Naive thymus-derived CD8-positive, alpha-beta T cell (primary cell): ENCODE data around the gene ADAMTS2. TPM values are rescaled to one million over a fixed set of nuclear protein-coding genes. Genes with fewer than 3 reads are reported as not detected.

Experiments used
- ATAC-seq, 2 donors: fragments of 150-1000 bp; cut with Tn5 transposase in 1 of 2; sonication (Bioruptor Pico), chemical (Tn5 transposase) in 1 of 2; 1 replicate in 1 of 2; 2 replicates in 1 of 2; pipeline ENCODE4 v1.10.0; 2021; ENCODE audit warnings: mild to moderate bottlenecking in 2 of 2, moderate library complexity in 2 of 2
- POLR2A ChIA-PET: fragments of 350-600 bp; sonication (Branson Sonifier 250); formaldehyde crosslinking; loops from one replicate; lab custom pipeline; 2021; ENCODE audit warnings: antibody characterized with exemption; lab: Charles Lee
- DNase-seq, 10 donors: peaks; one replicate each; pipeline versions ENCODE4 v3.0.0 to v3.0.0-alpha.2; 2020 to 2022
- H3K27ac Mint-ChIP-seq, 10 donors: one replicate each; pipeline ENCODE4 v1.8.0; 2020 to 2022; ENCODE audit warnings: mild to moderate bottlenecking in 10 of 10, mixed read lengths in 10 of 10, moderate library complexity in 4 of 10, inconsistent platforms in 1 of 10
- H3K27me3 Mint-ChIP-seq, 5 donors: one replicate each; pipeline ENCODE4 v1.8.0; 2021 to 2022; ENCODE audit warnings: mixed read lengths in 5 of 5
- H3K36me3 Mint-ChIP-seq, 3 donors: one replicate each; pipeline ENCODE4 v1.8.0; 2020 to 2022; ENCODE audit warnings: mixed read lengths in 3 of 3, mild to moderate bottlenecking in 2 of 3, inconsistent platforms in 1 of 3
- H3K4me1 Mint-ChIP-seq, 4 donors: one replicate each; pipeline ENCODE4 v1.8.0; 2021 to 2022; ENCODE audit warnings: mixed read lengths in 4 of 4
- H3K4me3 Mint-ChIP-seq, 10 donors: one replicate each; pipeline ENCODE4 v1.8.0; 2020 to 2022; ENCODE audit warnings: mild to moderate bottlenecking in 10 of 10, mixed read lengths in 10 of 10, moderate library complexity in 6 of 10, inconsistent platforms in 1 of 10
- H3K9me3 Mint-ChIP-seq, 9 donors: one replicate each; pipeline ENCODE4 v1.8.0; 2020 to 2022; ENCODE audit warnings: mixed read lengths in 9 of 9, mild to moderate bottlenecking in 3 of 9, inconsistent platforms in 1 of 9, moderate library complexity in 1 of 9
- polyA plus RNA-seq, 3 donors: library from polyadenylated mRNA; unstranded; fragments of 300-500 nt; fragmentation: Illumina TruSeq; gene quantifications; one replicate each; pipeline ENCODE4 v1.2.3, GENCODE V29; 2021
- total RNA-seq, 8 experiments: library from RNA in 2 of 8; stranded (reverse) in 2 of 8; gene quantifications; one replicate each; pipeline ENCODE4 v1.2.3 and lab custom pipeline; 2021 to 2026

Gene ADAMTS2
- total and polyA plus RNA-seq, 5 experiments from 2014 or later, result 0.02 TPM; not detected in 4

- POLR2A ChIA-PET, result no interaction called here
- peaks cover 0 to 15% (median 7%) of the 10 kb centered on the region in 5 donors for H3K27me3 Mint-ChIP-seq
- peak in 2 of 10 donors; percentile 9 to 59 for DNase-seq
- no peak overlapping the region for H3K27ac Mint-ChIP-seq
- H3K9me3 Mint-ChIP-seq, result no peaks in the 10 kb centered on the region
- H3K4me3 Mint-ChIP-seq, result no peak overlapping the region
- no peaks in the 10 kb centered on the region for H3K4me1 Mint-ChIP-seq
- no peak for ATAC-seq
- H3K36me3 Mint-ChIP-seq, result no peaks in the 10 kb centered on the region
These were observed 80.3 kb downstream of the ADAMTS2 start for GRCh38 chr5:179264783-179265513.

- ATAC-seq (no peak), DNase-seq (peak in 2 of 10 donors; percentile 6 to 35)
- Mint-ChIP-seq H3K9me3 (no peaks in the 10 kb centered on the region), H3K36me3 (no peaks in the 10 kb centered on the region), H3K4me3 (no peak overlapping the region), H3K4me1 (no peaks in the 10 kb centered on the region), H3K27me3 (peaks cover 0 to 14% (median 7%) of the 10 kb centered on the region in 5 donors), H3K27ac (no peak overlapping the region)
- POLR2A ChIA-PET, result no interaction called here
These were observed 81.0 kb downstream of the ADAMTS2 start for GRCh38 chr5:179264053-179264782.

GRCh38 chr5:179263391-179264052 lies 81.7 kb downstream of the ADAMTS2 start:
- H3K4me3 Mint-ChIP-seq, result no peak overlapping the region
- DNase-seq (peak in 2 of 10 donors; percentile 10 to 59), ATAC-seq (no peak)
- peaks cover 0 to 12% (median 7%) of the 10 kb centered on the region in 5 donors for H3K27me3 Mint-ChIP-seq
- H3K9me3 Mint-ChIP-seq, result no peaks in the 10 kb centered on the region
- no peak overlapping the region for H3K27ac Mint-ChIP-seq
- H3K4me1 Mint-ChIP-seq, result no peaks in the 10 kb centered on the region
- H3K36me3 Mint-ChIP-seq, result no peaks in the 10 kb centered on the region
- POLR2A ChIA-PET, result no interaction called here

- Mint-ChIP-seq H3K9me3 (no peaks in the 10 kb centered on the region), H3K27ac (peak overlapping the region in 1 of 10 donors; percentile 51), H3K27me3 (peaks cover 0 to 12% (median 7%) of the 10 kb centered on the region in 5 donors), H3K4me3 (peak overlapping the region in 1 of 10 donors; percentile 45), H3K4me1 (no peaks in the 10 kb centered on the region), H3K36me3 (no peaks in the 10 kb centered on the region)
- POLR2A ChIA-PET, result no interaction called here
- ATAC-seq (no peak), DNase-seq (peak in 2 of 10 donors; percentile 12 to 41)
These were observed 82.9 kb downstream of the ADAMTS2 start for GRCh38 chr5:179262126-179262920.

- Mint-ChIP-seq H3K27me3 (peaks cover 0 to 12% (median 7%) of the 10 kb centered on the region in 5 donors), H3K36me3 (no peaks in the 10 kb centered on the region), H3K27ac (no peak overlapping the region), H3K9me3 (no peaks in the 10 kb centered on the region), H3K4me3 (no peak overlapping the region), H3K4me1 (no peaks in the 10 kb centered on the region)
- DNase-seq, result peak in 2 of 10 donors; percentile 14 to 45
- POLR2A ChIA-PET, result no interaction called here
- ATAC-seq, result no peak
These were observed 83.7 kb downstream of the ADAMTS2 start for GRCh38 chr5:179261301-179262125.

GRCh38 chr5:179260324-179261070 lies 84.8 kb downstream of the ADAMTS2 start:
- Mint-ChIP-seq H3K36me3 (no peaks in the 10 kb centered on the region), H3K4me1 (no peaks in the 10 kb centered on the region), H3K4me3 (no peak overlapping the region), H3K9me3 (no peaks in the 10 kb centered on the region), H3K27me3 (peaks cover 0 to 11% (median 5%) of the 10 kb centered on the region in 5 donors), H3K27ac (no peak overlapping the region)
- POLR2A ChIA-PET, result no interaction called here
- DNase-seq, result peak in 2 of 10 donors; percentile 5 to 30
- no peak for ATAC-seq

- H3K27ac Mint-ChIP-seq, result no peak overlapping the region
- no peak for ATAC-seq
- H3K36me3 Mint-ChIP-seq, result no peaks in the 10 kb centered on the region
- H3K27me3 Mint-ChIP-seq, result peaks cover 2 to 11% (median 5%) of the 10 kb centered on the region in 5 donors
- H3K4me1 Mint-ChIP-seq, result no peaks in the 10 kb centered on the region
- POLR2A ChIA-PET, result no interaction called here
- no peaks in the 10 kb centered on the region for H3K9me3 Mint-ChIP-seq
- H3K4me3 Mint-ChIP-seq, result no peak overlapping the region
- DNase-seq, result peak in 2 of 10 donors; percentile 7 to 35
These were observed 85.4 kb downstream of the ADAMTS2 start for GRCh38 chr5:179259731-179260323.

- Mint-ChIP-seq H3K27me3 (peaks cover 2 to 14% (median 5%) of the 10 kb centered on the region in 5 donors), H3K4me3 (no peak overlapping the region), H3K36me3 (no peaks in the 10 kb centered on the region), H3K9me3 (no peaks in the 10 kb centered on the region), H3K27ac (no peak overlapping the region), H3K4me1 (no peaks in the 10 kb centered on the region)
- POLR2A ChIA-PET, result no interaction called here
- DNase-seq (peak in 1 of 10 donors; percentile 55), ATAC-seq (no peak)
These were observed 86.1 kb downstream of the ADAMTS2 start for GRCh38 chr5:179258922-179259730.

- H3K27ac Mint-ChIP-seq, result peak overlapping the region in 1 of 10 donors; percentile 24
- no peak overlapping the region for H3K4me3 Mint-ChIP-seq
- ATAC-seq (no peak), DNase-seq (peak in 2 of 10 donors; percentile 11 to 56)
- no peaks in the 10 kb centered on the region for H3K4me1 Mint-ChIP-seq
- no peaks in the 10 kb centered on the region for H3K9me3 Mint-ChIP-seq
- peaks cover 2 to 20% (median 5%) of the 10 kb centered on the region in 5 donors for H3K27me3 Mint-ChIP-seq
- H3K36me3 Mint-ChIP-seq, result no peaks in the 10 kb centered on the region
- POLR2A ChIA-PET, result no interaction called here
These were observed 87.0 kb downstream of the ADAMTS2 start for GRCh38 chr5:179258001-179258921.
